DMS53 treated with DMSO at 0.1 percent for 48 hours (cell line): ENCODE measurements around the gene LENG9.
"Not testable (repeated sequence)": the region's sequence is repeated elsewhere in the genome, so short reads cannot be mapped to it uniquely, and the experiment has no call there.

Source experiments
- DNase-seq: peaks from one replicate; lab custom pipeline; 2025; ENCODE audit not compliant: unreplicated experiment; lab: John Stamatoyannopoulos, UW

Gene LENG9

DNA sequence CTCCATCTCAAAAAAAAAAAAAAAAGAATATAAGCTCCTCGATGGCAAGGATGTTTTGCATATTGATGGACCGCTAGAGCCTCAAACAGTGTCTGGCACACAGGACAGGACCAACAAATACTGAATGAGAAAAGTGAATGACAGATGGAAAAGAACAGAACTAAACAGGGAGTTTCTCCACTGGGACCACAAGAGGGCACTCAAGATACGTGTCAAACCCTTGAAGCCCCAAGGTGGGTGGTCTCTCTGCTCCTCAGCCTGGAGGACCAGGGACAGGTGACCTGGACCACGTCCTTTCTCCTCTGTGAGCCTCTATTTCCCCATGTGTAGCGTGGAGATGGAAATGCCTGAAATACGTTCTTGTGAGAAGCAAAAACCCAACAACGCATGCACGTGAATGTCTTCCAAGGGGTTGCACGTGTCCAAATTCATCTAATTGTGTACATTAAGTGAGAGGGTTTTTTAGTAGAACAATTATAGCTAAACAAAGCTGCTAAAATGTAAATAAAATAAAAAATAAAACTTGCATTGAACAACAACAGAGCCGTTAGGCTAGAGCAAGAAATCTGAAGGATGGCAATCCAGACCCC lies 15.2 kb upstream of the LENG9 start:
- peak; percentile 5 for DNase-seq

DNA sequence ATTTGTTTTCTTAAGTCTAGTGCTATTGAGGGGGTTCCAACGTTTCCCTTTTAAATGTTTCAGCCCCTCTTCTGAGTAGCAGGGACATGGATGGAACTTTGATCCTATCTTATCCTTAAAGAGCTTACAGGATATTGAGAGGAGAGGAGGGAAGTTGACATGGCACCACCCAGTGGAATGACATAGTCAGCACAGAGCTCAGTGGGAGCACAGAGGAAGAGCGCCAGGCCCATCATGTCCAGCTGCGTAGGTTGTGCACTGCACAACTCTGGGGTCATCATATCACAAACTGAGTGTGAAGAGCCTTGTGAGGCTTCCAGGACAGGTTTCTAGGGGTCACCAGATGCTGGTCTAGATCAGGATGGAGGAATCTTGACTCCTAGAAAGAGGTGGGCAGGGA lies 14.1 kb upstream of the LENG9 start:
- no peak for DNase-seq

DNA sequence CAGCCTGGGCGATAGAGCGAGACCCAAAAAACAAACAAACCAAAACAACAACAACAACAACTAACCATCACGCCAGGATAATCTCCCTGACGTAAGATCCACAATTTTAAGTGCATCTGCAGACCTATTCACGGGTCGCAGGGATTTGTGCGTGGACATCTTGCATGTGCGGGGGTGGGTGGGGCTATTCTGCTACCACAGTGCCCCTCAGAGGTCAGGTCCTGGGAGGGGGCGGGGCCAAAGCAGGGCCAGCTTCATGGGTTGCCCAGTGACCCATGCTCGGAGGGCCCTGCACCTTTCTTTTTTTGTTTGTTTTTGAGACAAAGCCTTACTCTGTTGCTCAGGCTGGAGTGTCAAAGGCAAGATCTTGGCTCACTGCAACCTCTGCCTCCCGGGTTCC lies 12.1 kb upstream of the LENG9 start:
- DNase-seq: no peak

DNA sequence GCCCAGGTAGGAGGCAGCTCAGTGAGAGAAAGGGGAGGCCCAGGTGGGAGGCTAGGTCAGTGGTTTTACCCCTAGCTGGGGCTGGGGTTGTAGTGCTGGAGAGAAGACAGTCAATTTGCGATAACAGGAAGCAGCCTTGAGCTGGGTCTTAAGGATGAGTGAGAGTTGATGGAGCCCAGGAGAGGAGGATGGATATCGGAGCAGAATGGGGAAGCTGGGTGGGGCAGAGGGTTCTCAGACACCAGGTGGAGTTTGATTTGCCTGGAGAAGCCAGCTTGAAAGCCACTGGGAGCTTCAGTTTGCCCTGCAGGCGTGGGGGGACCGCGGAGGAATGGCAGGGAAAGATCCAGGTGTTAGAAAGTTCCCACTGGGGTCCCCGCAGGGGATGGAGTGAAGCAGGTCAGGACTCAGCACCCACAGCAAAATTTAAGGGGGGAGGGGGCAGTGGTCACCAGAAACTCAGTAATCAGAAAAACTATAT lies 10.4 kb upstream of the LENG9 start:
- DNase-seq: no peak

DNA sequence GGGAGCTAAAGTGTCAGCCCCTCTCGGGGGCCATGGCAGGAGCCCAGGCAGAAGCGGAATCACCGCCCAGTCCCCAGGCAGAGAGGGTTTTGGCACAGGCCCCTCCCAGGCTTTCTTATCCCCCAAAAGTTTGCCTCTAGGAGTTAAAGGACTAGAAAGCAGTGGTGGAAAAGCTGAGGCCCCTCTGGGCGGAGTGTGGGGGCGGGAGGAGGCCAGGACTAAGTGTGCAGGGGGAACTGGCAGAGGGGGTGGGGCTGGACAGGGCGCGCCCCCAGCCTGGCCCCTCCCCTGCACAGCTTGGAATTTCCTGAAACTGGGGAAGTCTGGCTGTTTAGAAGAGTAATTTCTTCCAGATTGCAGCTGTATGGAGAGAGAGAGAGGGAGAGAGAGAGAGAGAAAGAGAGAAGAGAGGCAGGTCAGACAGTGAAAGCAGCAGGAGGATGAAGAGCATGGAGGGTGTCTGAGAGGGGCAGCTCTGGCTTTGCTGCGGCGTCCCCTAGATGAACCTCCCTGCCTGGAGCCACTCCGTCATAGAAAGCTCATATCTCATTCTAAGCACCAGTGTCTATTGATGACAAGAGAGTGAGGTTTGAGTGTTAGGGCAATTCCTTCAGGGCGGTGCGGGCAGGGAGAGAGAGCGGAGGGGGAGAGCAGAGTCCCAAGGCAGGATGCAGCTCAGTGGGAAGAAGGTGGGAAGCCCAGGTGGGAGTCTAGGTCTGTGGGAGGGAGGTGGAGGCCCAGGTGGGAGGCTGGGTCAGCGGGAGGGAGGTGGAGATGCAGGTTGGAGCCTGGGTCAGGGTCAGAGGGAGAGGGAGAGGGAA lies 9.7 kb upstream of the LENG9 start, which contains the start of gene CDC42EP5:
TSS of gene CDC42EP5 (minus strand) at position 226 of the 821 bp plus-strand sequence. CDS start 7,749 bp downstream, outside the sequence.
- no peak for DNase-seq

DNA sequence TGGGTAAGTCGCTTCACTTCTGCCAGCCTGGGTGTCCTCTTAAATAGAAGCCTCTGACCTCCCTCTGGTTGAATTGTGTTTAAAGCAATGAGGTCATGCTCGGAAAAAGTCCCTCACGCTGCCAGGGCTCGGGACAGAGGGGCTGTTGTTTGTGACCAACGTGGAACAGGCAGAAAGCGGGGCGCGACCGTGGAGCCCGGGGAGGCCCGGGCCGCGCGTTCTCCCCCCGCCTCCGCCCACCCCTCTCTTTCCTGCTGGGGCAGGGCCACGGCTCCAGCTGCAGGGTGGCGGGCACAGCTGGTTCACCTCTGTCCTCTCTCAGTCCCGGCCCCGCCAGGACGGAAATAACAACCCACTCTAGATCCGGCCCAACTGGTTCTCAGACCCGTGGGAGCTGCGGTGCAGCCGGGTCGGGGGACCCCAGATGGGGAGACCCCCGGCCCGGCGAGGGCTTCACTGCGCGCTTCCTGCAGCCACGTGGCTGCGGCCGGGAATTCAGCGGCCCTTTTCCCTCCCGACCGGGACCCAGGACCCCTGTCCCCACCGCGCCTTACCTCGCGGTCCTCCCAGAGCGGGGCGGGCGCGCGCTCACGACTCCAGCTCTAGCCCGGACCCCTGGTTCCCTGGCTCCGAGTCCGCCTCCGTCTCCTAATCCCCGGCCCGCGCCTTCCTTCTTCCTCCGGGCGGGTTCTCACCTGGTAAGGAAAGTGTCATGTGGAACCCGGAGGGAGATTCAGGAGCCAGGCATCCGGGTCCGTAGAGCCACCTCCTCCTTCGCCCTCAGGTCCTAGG lies 7.6 kb upstream of the LENG9 start:
- DNase-seq: peak; percentile 23

DNA sequence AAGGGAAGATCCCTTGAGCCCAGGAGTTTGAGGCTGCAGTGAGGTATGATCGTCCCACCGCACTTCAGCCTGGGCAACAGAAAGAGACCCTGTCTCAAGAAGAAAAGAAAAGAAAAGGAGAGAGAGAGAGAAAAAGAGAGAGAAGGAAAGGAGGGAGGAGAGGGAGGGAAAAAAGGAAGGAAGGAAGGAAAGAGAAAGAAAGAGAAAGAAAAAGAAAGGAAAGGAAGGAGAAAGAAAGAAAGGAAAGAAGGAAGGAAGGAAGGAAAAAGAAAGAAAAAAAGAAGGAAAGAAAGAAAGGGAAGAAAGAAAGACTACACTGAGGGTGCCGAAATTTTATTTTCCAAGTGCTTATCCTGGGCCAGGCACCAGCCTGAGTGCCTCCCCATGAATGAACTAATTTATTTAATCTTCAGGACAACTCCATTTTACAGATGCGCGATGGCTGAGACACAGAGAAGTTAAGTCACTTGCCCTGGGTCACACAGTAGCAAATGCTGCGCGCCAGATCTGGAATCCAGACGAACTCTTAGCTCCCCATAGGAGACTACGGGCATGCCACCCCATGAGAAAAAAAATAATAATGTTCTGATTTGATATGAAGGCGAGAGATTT lies 6.8 kb upstream of the LENG9 start:
- DNase-seq: no peak

DNA sequence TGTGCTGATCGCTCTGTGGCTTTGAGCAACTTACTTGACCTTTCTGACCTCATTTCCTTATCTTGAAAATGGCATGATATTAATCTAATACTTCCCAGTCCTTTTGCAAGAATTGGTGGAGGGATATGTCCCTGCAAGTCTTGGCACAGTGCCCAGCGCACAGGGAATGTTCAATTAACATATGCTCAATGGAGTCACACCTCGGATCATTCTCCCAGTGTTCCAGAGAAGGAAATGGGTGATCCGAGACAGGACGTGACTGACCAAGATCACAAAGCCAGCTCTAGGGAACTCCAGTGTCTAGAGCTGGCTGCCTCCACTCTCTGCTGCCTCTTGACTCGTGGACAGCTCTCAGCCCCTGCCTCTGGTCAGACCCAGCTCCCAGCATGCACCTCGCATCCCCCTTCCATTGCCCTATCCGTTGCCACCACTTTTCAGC lies 5.9 kb upstream of the LENG9 start:
- no peak for DNase-seq

DNA sequence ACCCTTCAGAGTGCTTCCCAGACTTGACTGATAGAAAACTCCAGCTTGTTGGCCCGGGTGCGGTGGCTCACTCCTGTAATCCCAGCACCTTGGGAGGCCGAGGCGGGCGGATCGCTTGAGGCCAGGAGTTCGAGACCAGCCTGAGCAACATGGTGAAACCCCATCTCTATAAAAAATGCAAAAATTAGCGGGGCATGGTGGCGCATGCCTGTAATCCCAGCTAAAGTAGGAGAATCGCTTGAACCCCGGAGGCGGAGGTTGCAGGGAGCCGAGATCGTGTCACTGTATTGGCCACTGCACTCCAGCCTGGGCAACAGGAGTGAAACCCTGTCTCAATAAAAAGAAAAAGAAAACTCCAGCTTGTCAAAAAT lies 2.5 kb upstream of the LENG9 start:
- DNase-seq: not testable (repeated sequence)

DNA sequence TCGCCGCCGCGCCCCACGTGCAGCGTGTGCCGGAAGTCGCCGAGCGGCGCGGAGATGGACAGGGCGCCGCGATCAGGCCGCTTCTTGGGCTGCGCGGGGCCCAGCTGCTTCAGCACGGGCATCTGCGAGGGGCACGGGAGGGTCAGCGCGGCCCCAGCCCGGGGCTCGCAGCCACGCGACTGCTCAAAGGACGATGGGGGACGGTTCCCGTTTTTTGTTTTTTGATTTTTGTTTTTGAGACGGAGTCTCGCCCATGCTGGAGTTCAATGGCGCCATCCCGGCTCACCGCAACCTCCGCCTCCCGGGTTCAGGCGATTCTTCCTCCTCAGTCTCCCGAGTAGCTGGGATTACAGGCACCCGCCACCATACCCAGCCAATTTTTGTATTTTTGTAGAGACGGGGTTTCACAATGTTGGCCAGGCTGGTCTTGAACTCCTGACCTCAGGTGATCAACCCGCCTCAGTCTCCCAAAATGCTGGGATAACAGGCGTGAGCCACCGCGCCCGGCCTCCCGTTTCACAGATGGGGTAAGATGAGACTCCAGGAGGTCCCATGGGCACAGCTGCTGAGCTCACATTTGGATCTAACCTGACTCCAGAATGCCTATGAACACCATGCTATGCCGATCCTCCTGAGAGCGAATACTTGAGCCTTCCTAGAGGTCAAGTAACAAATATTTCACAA lies 2.0 kb upstream of the LENG9 start:
- DNase-seq: no peak

DNA sequence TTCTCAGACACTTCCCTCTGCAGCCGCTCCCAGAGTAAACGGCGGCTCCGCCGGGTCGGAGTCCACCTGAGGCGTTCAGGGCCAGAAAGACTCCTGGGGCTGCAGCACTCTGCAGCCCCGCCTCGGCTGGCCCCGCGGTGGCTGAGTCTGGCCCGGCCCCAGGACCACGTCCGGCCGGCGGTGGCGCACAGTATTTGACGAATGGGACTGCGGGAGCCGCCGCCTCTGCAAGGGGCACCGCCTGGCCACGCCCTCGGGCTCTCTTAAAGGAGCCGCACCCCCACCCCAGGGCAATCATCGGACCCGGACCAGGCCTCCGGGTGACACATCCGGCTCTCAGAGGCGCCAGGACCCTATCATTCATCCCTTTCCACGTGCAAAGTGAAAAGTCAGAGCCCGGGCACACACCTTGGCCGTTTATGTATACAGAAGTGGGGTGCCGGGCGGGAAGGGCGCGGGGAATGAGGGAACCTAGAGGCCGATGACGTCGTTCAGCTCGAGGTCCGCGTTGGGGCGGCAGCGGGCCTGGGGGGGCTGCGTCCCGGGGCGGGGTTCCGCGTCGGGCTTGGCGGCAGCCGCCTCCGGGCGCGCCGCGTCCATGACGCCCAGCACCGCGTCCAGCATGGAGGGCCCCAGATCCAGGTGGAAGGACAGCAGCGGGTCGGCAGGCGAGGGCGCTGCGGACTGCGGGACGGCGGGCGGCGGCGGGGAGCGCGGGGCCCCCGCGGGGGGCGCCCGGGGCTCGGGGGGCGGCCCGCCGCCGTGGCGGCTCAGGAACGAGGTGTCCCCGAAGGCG lies 1.2 kb upstream of the LENG9 start:
- DNase-seq: no peak

DNA sequence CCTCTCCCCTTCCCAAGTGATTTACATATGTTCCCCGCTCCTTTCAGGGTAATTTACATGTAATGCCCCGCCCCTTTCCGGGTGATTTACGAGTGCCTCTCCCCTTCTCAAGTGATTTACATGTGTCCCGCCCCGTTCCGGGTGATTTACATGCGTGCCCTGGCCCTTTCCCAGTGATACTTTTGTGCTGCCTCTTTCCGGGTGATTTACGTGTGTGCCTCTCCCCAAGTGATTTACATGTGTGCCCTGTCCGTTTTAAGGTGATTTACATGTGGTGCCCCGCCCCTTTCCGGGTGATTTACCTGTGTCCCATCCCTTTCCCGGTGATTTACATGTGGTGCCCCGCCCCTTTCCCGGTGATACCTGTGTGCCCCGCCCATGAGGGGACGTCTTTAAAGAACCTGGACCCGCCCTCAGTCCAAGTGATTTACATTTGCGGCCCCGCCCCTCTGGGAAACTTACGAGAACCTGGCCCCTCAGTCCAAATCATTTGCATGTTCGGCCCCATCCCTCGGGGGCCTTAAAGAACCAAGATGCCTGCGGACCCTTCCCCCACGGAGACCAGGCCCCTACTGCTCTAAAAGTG lies 559 bp upstream of the LENG9 start:
- peak; percentile 65 for DNase-seq

DNA sequence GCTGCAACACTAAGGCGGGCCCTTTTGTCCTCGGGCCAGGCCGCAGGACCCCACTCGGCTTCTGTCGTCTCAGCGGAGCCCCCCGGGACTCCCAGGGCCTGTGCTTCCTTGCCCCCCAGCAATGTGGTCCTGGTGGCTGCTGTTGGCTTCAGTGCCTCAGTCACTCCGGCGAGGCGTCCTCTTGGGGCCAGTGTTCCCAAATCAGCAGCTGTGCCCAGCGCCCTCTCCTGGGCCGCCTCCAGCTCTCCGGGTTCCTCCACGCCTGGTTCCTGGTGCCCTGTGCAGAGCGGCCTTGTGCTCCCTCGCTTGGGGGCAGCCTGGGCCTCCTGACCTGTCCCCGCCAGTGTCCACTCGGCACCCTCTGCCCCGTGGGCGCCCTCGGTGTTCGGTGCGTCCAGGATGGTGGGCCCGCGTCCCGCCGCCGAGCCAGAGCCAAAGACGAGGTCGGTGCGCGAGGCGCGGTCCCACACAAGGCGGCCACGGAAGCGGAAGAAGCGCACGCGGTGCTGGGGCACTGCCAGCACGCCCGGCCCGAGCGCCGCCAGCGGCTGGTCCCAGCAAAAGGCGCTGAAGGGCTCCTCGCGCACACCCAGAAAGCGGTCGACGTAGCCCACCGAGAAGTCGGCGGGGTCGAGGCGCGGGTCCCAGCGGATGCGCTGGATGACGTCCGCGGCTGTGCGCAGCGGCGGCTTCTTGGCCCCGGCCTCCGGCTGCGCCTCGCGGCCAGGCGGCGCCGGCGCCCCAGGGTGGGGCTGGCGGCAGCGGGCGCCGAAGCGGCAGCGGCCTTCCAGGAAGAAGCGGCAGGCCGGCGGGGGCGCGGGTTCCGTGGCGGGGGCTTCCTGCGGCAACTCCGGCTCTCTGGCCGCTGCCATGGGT lies 685 bp downstream of the LENG9 start:
- DNase-seq: peak; percentile 46

DNA sequence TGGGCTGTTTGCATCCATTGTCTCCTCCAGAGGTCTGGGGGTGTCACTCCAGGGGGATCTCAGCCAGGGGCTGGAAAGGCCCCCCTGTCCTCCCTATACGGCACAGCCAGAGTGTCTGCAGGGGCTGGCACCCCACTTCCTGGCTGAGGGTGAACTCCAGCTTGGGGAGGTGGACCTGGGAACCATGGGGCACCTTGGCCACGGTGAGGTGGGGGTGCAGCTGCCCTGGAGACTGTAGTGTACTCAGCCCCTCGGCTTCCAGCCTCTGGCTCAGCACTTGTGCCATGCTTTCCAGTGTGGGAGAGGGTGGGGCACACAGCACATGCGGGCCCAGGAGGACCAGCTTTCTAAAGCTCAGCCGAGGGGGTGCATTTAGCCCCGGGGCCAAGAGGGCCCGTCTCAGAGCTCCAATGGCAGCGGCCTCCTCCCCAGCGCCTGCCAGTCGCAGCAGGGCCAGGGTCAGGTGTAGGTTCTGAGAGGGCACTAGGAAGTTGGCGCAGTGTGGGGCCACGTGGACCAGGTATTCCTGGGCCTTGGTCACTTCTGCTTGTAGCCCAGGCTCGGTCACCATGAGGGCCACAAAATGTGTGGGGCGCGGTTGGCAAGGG lies 1.4 kb downstream of the LENG9 start:
- no peak for DNase-seq

DNA sequence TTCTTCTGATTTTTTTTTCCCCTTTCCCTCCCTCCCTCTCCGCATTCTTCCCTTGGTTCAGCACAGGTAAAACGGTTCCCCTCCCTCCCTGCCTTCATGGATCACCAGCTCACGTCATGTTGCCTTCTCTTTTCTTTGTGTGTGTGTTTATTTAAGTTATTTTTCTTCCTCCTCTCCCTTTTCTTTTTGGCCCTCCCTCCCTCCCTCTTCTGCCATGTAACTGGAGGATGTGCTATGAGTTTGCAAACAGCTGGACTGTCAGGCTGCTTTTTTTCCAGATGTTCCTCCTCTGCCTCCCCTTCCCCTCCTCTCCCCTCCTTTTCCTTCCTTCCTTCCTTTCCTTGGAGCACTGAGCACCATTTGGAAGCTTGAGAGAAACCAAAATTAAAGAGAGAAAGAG lies 2.0 kb downstream of the LENG9 start:
- DNase-seq: no peak

DNA sequence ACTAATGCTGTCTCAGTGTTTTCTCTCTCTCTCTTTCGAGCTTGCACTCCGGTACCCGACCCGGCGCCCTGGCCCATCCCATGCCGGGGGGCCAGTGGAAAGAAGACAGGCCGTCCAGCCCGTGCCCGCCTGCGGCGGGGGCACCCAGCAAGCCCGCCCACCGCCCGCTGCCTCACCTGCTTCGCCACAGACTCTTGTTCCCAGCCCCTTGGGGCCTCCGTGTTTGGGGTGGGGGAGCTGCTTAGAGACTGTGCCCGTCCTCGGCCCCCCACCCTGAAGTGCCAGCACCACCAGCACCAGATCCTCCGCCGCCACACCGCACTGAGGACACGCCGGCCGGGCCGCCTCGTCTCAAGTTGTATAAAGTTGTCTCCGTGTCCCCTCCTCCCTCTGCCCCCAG lies 2.4 kb downstream of the LENG9 start:
- no peak for DNase-seq

DNA sequence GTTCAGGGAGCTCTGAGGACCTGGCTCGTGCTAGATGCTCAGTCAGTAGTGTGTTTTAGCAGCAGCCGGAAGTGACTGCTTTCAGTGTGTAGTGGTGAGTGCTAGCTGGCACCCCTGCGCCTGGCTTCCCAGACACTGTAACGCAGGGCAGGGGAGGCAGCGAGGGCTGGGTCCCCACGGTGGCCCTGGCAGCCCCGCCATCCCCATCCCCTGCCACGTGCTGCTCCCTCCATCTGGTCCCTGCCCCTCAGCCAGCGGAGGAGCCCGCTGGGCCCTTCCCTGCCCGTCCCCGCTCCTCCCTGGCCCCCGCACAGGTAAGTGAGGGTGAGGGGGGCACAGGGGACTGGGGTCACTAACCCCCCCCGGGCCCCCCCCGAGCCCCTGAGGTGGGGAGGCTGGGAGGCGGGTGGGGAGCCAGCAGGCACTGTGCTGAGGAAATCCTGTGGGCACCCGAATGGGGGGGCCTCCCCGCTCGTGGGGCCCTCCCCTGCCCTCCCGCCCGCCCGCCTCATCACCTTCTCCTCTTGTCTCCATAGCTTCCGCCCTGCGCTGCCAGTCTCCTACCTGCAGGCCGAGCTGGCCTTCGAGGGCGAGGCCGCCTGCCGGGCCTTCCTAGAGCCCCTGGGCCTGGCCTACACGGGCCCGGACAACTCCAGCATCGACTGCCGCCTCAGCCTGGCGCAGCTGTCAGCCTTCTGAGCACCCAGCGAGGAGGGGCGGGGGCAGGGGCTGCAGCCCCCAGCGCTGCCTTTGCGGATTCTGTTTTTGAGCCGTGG lies 3.2 kb downstream of the LENG9 start:
- DNase-seq: no peak
